ENCODE measurements around the gene PHF21B. TPM values are rescaled to one million over a fixed set of nuclear protein-coding genes. Genes with fewer than 3 reads are reported as not detected.
"Not testable (repeated sequence)": the region's sequence is repeated elsewhere in the genome, so short reads cannot be mapped to it uniquely, and the experiment has no call there.

The PHF21B gene
- not detected in 2 replicates for total RNA-seq (2014; rRNA removed; shearing (Covaris generic); ENCODE audit: low replicate concordance)

DNA sequence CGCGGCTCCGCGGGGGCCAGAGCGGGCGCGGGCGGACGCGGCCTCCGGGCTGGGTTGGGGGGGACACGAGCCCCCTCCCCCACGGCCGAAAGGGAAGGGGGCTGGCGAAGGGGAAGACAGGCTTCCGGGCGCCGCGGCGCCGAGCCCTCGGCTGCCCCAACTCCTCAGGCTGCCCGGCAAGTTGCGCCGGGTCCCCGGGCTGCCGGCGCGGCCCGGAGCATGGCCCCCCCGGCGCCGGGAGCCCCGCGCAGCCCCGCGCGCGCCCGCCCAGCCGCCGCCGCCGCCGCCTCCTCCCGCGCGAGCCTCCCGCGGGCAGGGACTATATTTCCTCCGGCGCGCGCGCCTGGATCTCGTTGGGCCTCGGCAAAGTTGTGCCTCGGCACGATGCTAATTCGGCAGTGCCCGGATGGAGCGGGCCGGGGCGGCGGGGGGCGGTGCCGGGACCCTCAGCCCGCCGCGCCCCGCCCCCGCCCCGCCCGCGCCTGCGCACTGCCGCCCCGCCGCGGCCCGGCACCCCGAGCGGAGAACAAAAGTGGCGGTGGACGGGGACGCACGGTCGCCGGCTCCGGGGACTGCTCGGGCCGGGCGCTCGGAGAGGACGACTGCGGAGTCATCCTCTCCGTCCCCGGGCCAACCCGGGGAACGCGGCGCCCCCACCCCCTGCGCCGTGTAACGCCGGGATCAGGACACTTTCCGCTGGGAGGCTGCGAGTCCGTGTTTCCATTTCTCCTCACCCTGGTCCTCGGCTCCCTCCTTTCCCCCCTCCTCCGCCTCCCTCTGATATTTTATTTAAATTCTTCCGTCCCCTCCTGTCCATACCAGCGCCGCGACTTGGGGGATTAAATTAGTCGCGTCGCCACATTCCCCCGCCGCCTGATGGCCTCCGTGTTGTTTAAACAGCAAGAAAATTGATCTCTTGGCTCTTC lies at the start of gene PHF21B:
Gene PHF21B, minus strand, starts transcription at position 400 of the 926 bp plus-strand sequence. CDS start 456 bp downstream, outside the sequence.
- DNase-seq = peak; percentile 39
- no peaks in the 10 kb centered on the region for H3K9me3 ChIP-seq
- peak within 1 kb of the TSS; percentile 44 for H3K4me3 ChIP-seq
- H3K27me3 ChIP-seq = peaks cover 56% of the 10 kb centered on the region
- no peaks in the 10 kb centered on the region for H3K36me3 ChIP-seq

DNA sequence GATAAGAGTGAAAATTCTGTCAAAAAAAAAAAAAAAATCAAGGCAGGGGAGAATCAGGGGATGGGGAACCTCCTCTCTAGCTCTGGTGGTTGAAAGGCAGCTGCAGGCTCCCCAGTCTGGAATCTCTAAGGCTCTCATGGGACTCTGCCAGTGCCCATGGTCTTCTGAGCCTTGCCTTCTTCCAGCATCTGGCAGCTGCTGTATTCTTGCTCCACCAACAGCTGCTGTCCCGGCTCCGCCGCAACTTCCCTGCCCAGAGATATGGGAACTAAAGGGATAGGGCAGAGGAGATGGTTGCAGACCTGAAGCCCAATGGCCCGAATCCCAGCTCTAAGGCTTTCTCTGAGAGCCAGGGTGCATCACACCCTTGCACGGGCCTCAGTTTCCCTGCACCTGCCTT lies 49.5 kb upstream of the PHF21B start:
- Histone ChIP-seq H3K27me3 (no peaks in the 10 kb centered on the region), H3K9me3 (no peaks in the 10 kb centered on the region), H3K36me3 (no peaks in the 10 kb centered on the region), H3K4me3 (no peak overlapping the region)
- no peak for DNase-seq

DNA sequence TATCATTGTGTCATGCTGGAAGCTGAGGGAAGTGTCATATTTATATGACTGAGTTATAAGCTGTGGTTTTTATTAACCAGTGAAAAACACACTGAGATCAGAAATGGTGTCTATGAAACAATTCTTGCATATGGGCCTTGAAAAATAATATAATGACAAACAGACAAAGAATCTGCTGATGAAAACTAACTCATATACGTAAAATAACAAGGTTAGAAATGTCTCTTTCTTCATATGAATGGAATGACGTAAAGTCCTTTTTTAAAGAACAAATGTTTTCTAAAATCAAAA lies 48.8 kb upstream of the PHF21B start:
- DNase-seq = no peak
- Histone ChIP-seq H3K36me3 (no peaks in the 10 kb centered on the region), H3K27me3 (no peaks in the 10 kb centered on the region), H3K9me3 (no peaks in the 10 kb centered on the region), H3K4me3 (no peak overlapping the region)

DNA sequence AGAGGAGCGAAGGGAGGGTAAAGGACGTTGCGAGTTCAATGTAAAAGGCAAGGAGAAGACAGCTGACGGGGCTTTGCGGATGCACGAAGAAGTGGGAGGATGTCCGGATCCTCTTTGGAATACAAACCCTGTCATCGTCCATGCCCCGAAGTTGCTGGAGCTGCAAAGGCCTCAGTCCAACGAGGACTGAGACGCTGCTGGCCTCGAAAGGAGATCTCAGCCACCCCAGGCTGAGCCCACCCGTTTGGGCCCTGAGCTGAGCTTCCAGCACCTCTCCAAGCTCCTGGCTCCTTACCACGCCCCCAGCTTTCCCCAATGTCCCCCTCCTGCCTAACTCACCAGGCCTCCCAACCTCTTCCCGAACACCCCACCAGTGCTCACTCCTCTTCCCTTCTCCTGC lies 46.1 kb upstream of the PHF21B start:
- no peak overlapping the region for H3K4me3 ChIP-seq
- H3K27me3 ChIP-seq = 0 out of 2 replicates have a peak, but pooled peaks cover 5% of the 10 kb centered on the region
- no peaks in the 10 kb centered on the region for H3K9me3 ChIP-seq
- DNase-seq = no peak
- H3K36me3 ChIP-seq = no peaks in the 10 kb centered on the region

DNA sequence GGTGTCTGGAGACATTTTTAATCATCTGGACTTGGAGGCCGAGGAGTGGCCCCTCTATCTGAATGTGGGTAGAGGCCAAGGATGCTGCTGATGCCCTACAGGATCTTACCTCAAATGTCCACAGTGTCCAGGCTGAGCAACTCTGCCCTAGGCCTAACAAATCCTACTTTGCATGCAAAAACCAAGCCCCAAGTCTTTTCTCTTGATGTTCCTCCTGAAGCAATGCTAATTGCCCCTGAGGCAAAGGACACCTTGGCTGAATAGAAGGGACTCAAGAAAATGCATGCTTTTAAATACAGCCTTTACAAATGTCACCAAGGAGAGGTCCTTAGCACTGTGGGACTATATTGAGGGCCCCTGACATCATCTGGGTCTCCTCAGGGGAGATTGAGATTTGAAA lies 43.8 kb upstream of the PHF21B start:
- no peak overlapping the region for H3K4me3 ChIP-seq
- no peak for DNase-seq
- H3K27me3 ChIP-seq = peaks cover 17% of the 10 kb centered on the region
- no peaks in the 10 kb centered on the region for H3K9me3 ChIP-seq
- no peaks in the 10 kb centered on the region for H3K36me3 ChIP-seq

DNA sequence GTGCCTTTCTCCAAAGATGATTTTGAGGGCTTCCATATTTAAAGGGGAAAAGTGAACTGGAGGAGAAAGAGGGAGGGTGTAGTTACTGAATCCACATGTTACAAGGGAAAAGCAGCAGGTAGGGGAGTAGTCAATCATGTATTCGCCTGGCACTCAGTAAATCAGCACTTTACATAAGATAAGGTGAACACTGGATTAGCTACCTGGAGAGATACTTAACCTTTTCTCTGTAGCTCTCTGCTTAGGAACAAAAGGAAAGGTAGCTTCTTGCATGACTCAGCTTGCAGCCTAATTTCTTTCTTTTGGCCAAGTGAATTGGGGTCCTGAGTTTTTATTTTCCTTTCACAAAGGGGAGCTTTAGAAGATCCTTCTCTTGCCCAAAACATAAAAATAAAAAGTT lies 43.3 kb upstream of the PHF21B start:
- Histone ChIP-seq H3K4me3 (no peak overlapping the region), H3K9me3 (no peaks in the 10 kb centered on the region), H3K27me3 (peaks cover 17% of the 10 kb centered on the region)

DNA sequence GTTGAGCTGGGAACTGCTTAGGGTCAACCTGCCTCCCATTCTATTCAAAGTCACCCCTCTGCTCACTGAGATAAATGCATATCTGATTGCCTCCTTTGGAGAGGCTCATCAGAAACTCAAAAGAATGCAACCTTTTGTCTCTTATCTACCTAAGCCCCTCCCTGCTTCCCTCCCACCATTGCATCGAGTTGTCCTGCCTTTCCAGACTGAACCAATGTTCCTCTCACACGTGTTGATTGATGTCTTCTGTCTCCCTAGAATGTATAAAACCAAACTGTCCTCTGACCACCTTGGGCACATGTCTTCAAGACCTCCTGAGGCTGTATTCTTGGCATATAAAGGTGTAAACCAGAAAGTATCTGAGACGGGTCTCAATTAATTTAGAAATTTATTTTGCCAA lies 42.9 kb upstream of the PHF21B start:
- not testable (repeated sequence) for H3K9me3 ChIP-seq, H3K36me3 ChIP-seq, DNase-seq, H3K4me3 ChIP-seq
- H3K27me3 ChIP-seq = peaks cover 21% of the 10 kb centered on the region

More for the DNA sequence above, 43.3 kb upstream of the PHF21B start:
- no peak for DNase-seq
- no peaks in the 10 kb centered on the region for H3K36me3 ChIP-seq

DNA sequence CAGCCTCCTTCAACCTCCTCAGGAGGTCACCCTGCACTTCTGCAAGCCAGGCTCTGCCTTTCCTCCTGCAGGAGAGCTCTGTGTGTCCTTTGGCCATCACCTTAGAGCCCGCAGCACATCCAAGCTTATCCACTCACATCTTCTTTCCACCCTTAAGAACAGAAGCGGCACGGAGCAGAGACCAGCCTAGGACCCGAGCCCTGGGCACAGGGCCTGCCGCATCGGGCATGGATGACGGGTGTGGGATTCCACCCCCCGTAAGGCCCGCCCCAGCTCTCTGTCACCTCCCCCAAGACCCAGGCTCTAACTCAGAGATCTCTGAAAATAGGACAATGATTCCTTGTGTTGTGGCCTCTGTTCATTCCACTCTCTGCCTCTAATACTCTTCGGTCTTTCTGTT lies 42.1 kb upstream of the PHF21B start:
- Histone ChIP-seq H3K36me3 (no peaks in the 10 kb centered on the region), H3K9me3 (no peaks in the 10 kb centered on the region), H3K27me3 (peaks cover 26% of the 10 kb centered on the region), H3K4me3 (no peak overlapping the region)
- DNase-seq = no peak

DNA sequence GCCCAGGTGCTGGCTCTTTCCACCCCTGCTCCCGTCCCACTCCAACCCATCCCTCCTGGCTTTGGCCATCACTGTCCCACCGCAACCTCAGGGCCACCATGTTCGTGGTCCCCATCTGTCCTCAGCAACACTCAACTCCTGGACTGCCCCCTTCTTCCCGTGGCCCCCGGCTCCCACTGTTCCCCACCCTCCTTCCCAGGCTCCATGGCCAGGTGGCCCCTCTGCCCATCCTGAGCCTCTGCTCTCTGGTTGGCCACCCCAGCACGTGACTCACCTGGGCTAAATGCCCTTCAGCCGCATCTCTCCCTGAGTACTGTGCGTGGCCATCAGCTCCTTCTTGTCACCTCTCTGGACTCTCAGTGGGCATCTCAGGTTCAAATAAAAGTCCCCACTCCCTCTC lies 41.6 kb upstream of the PHF21B start:
- no peaks in the 10 kb centered on the region for H3K36me3 ChIP-seq
- H3K4me3 ChIP-seq = no peak overlapping the region
- peaks cover 31% of the 10 kb centered on the region for H3K27me3 ChIP-seq
- DNase-seq = no peak
- no peaks in the 10 kb centered on the region for H3K9me3 ChIP-seq

DNA sequence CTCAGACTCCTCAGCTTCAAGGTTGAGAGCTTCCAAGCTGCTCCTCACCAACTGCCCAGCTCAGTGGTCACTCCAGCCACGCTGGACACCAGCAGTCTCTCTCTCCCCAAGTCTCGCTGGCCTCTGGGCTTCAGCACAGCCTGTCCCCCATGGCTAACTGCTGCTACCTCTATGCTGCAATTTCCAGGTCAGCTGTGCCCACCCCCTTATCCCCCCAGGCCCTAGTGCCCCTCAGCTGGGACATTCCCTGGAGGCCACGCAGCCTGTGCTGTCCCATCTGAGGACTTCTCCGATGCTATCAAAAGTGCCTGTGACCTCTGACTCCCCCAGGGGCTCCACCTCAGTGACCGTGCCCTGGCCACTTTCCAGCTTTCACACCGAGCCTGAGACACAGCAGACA lies 37.5 kb upstream of the PHF21B start:
- H3K36me3 ChIP-seq = no peaks in the 10 kb centered on the region
- H3K27me3 ChIP-seq = peaks cover 42% of the 10 kb centered on the region
- no peak overlapping the region for H3K4me3 ChIP-seq
- no peak for DNase-seq
- H3K9me3 ChIP-seq = no peaks in the 10 kb centered on the region

DNA sequence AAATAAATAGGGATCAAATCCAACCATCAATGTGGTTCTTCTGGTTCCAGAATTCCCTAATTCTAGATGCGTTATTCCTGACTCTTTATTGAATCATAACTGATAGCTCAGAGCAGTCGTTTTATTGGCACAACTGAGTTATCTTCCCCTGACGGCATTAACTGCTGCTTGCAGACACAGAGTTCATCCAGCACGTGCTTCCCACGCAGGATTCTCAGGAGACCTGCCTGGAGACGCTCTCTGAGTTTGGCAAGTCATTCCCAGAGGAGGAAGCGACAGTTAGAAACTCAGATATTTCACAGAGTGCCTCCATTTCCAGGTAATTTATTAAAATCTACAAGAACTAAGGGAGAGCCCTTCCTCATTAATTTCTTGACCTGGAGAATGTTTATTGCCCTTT lies 35.4 kb upstream of the PHF21B start:
- Histone ChIP-seq H3K4me3 (no peak overlapping the region), H3K36me3 (no peaks in the 10 kb centered on the region), H3K9me3 (no peaks in the 10 kb centered on the region), H3K27me3 (peaks cover 34% of the 10 kb centered on the region)
- no peak for DNase-seq

DNA sequence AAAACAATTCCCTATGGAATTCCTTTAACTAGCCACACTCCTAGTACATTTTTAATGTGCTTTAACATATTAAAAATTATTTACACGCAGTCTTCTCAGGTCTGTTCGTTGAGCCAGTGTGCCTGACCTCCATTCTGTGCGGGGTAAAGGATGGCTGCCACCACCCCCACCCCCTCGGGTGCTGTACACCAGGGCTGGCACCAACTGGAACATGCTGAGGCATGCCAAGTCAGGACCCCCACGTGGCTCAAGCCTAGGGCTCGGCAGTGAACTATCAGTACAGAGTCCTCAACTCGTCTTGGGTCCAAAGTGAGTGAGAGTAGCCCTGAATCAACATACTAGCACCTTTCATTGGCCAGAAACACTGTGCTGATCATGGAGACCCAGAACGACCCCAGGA lies 32.5 kb upstream of the PHF21B start:
- H3K27me3 ChIP-seq = peaks cover 19% of the 10 kb centered on the region
- no peaks in the 10 kb centered on the region for H3K36me3 ChIP-seq
- DNase-seq = no peak

DNA sequence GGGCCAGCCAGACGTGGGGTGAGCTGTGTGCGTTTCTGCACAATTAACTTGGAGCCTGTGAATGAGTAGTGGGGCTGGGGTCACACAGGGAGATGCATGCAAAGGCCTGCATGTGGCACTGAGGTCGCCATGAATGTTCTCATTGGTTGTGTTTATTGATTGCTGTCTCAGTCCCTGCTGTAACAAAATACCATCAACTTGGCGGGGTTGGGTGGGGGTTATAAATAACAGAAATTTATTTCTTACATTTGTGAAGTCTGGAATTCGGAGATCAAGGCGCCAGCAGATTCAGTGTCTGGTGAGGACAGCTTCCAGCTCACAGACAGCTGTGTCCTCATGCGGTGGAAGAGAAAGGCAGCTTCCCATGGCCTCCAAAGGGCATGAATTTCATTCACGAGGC lies 29.3 kb upstream of the PHF21B start:
- DNase-seq = no peak
- no peaks in the 10 kb centered on the region for H3K9me3 ChIP-seq
- H3K36me3 ChIP-seq = no peaks in the 10 kb centered on the region
- H3K4me3 ChIP-seq = no peak overlapping the region
- peaks cover 17% of the 10 kb centered on the region for H3K27me3 ChIP-seq

More for the DNA sequence above, 32.5 kb upstream of the PHF21B start:
- Histone ChIP-seq H3K4me3 (no peak overlapping the region), H3K9me3 (no peaks in the 10 kb centered on the region)

DNA sequence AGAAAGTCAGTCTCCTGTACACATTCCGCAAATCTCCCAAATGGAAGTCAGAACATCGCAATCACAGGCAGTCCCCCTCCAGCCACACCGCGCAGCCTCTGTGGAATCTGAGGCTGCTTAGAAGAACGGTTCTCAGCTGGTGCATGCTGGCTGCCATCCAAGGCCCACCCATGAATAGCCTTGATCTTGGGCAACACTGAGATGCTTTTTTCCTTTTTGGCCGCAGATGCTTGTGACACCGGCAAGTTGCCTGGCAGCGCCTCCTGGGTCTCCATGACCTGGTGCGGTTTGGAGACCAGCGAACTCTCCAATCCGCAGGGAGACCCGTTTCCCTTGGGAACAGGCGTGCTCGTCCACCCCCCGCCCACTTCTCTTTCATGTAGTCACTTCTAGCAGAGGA lies 26.3 kb upstream of the PHF21B start:
- Histone ChIP-seq H3K4me3 (no peak overlapping the region), H3K36me3 (no peaks in the 10 kb centered on the region), H3K27me3 (peaks cover 36% of the 10 kb centered on the region), H3K9me3 (no peaks in the 10 kb centered on the region)
- no peak for DNase-seq

DNA sequence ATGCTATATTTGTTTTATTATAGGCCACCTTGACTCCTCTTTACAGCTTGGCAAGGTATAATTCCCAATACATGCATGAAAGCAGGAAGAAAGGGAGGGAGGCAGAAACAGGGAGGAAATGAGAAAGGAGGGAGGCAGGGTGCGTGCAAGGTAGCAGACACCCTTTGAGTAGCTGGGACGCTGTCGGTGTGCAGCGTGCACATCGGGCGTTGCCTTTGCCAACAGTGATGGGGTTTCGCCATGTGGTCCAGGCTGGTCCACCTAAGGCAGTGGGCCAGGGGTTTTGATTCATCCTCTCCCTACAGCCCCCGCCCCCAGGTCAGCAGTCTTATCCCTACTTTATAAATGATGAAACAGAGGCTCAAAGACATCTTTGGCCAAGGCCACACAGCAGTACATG lies 25.0 kb upstream of the PHF21B start:
- no peaks in the 10 kb centered on the region for H3K36me3 ChIP-seq
- H3K4me3 ChIP-seq = no peak overlapping the region
- H3K27me3 ChIP-seq = peaks cover 37% of the 10 kb centered on the region
- no peaks in the 10 kb centered on the region for H3K9me3 ChIP-seq
- DNase-seq = no peak

DNA sequence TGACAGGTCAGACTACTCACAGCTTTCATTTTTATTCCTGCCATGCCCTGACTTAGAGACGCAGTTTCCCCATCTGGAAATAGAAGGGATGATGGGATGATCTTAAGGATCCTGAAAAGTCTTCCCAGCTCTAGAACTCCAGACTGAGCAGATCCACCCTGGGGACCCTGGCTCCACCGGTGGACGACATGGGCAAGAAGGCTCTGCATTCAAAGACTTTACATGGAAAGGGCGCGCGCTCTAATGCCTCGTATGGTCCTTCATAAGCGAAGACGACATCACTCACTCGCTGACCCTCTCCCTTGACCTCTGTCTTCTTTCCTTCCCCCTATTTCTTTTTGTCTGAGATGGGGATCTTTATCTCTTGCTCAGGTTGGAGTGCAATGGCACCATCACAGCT lies 24.4 kb upstream of the PHF21B start:
- Histone ChIP-seq H3K36me3 (no peaks in the 10 kb centered on the region), H3K27me3 (peaks cover 42% of the 10 kb centered on the region), H3K9me3 (no peaks in the 10 kb centered on the region), H3K4me3 (no peak overlapping the region)
- DNase-seq = no peak

DNA sequence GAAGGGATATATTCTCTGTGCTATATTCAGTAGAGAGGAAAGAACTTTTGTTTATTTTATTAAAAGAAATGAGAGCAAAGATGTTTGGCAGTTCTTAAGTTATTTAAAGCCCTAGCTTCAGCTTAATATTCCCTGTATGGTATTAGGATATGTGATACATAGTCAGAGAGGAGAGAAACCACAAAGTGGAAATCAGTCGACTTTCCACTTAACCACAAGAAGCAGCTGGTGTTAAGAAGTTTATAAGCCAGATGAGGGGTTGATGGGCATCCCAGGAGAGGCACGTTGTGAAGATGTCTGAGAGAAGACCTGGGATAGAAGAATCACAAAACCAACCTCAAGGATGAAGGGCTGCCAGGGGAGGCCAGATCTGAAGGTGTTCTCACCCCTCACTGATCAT lies 23.3 kb upstream of the PHF21B start:
- Histone ChIP-seq H3K9me3 (no peaks in the 10 kb centered on the region), H3K4me3 (no peak overlapping the region), H3K36me3 (no peaks in the 10 kb centered on the region), H3K27me3 (peaks cover 49% of the 10 kb centered on the region)
- no peak for DNase-seq

DNA sequence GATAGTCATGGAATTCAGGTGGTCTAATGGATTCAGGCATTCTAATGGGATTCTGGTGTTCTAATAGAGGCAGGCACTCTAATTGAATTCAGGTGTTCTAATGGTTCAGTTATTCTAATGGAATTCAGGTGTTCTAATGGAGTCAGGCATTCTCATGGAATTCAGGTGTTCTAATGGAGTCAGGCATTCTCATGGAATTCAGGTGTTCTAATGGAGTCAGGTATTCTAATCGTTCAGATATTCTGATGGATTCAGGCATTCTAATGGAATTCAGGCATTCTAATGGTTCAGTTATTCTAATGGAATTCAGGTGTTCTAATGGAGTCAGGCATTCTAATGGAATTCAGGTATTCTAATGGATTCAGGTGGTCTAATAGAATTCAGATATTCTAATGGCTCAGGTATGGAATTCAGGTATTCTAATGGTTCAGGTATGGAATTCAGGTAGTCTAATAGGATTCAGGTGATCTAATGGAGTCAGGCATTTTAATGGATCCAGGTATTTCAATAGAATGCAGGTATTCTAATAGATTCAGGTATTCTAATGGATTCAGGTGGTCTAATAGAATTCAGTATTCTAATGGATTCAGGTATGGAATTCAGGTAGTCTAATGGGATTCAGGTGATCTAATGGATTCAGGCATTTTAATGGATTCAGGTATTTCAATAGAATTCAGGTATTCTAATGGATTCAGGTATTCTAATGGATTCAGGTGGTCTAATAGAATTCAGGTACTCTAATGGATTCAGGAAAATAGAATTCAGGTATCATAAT lies 22.0 kb upstream of the PHF21B start:
- Histone ChIP-seq H3K4me3 (no peak overlapping the region), H3K9me3 (no peaks in the 10 kb centered on the region), H3K27me3 (peaks cover 49% of the 10 kb centered on the region), H3K36me3 (no peaks in the 10 kb centered on the region)
- DNase-seq = no peak

Data from MG63 (cell line).